Hepatocyte (in vitro differentiated cells): ENCODE results near the gene PIK3CA. TPM values are rescaled to one million over a fixed set of nuclear protein-coding genes. Genes with fewer than 3 reads are reported as not detected.
"Not testable (repeated sequence)": the region's sequence is repeated elsewhere in the genome, so short reads cannot be mapped to it uniquely, and the experiment has no call there.

Experiments
- DNase-seq: peaks from one replicate; pipeline ENCODE4 v3.0.0-alpha.2; 2016; ENCODE audit warnings: low spot score
- H2AFZ ChIP-seq: fragments of 200-600 bp; sonication (generic); 2 replicates; pipeline ENCODE4 v1.6.0; 2016; ENCODE audit warnings: antibody characterized with exemption, mild to moderate bottlenecking
- H3K27ac ChIP-seq: fragments of 200-600 bp; sonication (generic); 2 replicates; pipeline ENCODE4 v1.5.1; 2016; ENCODE audit warnings: mild to moderate bottlenecking
- H3K27me3 ChIP-seq: fragments of 200-600 bp; sonication (generic); 2 replicates; pipeline ENCODE4 v1.6.1; 2016
- H3K36me3 ChIP-seq: fragments of 200-600 bp; sonication (generic); replicated peaks from 2 replicates; pipeline ENCODE4 v1.5.1; 2016; ENCODE audit warnings: low read depth; ENCODE audit not compliant: insufficient read depth
- H3K4me1 ChIP-seq: fragments of 200-600 bp; sonication (generic); 2 replicates; pipeline ENCODE4 v1.5.1; 2016; ENCODE audit warnings: mild to moderate bottlenecking, moderate library complexity; ENCODE audit not compliant: insufficient read depth
- H3K4me2 ChIP-seq: fragments of 200-600 bp; sonication (generic); 2 replicates; pipeline ENCODE4 v1.6.0; 2016
- H3K4me3 ChIP-seq: fragments of 200-600 bp; sonication (generic); 2 replicates; pipeline ENCODE4 v1.5.1; 2016; ENCODE audit warnings: mild to moderate bottlenecking
- H3K79me2 ChIP-seq: fragments of 200-600 bp; sonication (generic); 2 replicates; pipeline ENCODE4 v1.6.0; 2017; ENCODE audit warnings: mild to moderate bottlenecking
- H3K9me2 ChIP-seq: fragments of 200-600 bp; sonication (generic); replicated peaks from 2 replicates; pipeline ENCODE4 v1.6.0; 2017; ENCODE audit warnings: mild to moderate bottlenecking; ENCODE audit not compliant: insufficient read depth
- H3K9me3 ChIP-seq: fragments of 200-600 bp; sonication (generic); 2 replicates; pipeline ENCODE4 v1.5.1; 2016; ENCODE audit warnings: low read depth, mild to moderate bottlenecking
- H4K20me1 ChIP-seq: fragments of 200-600 bp; sonication (generic); 2 replicates; pipeline ENCODE4 v1.6.0; 2016; ENCODE audit warnings: mild to moderate bottlenecking; ENCODE audit not compliant: insufficient read depth, poor library complexity, severe bottlenecking
- EZH2 ChIP-seq: fragments of 200-600 bp; sonication (generic); IDR thresholded peaks from 2 replicates; pipeline ENCODE4 v1.6.1; 2016; ENCODE audit warnings: antibody characterized with exemption, mild to moderate bottlenecking, borderline replicate concordance
- EZH2phosphoT487 ChIP-seq: fragments of 200-600 bp; sonication (generic); IDR thresholded peaks from one replicate; pipeline ENCODE4 v1.6.1; 2018; ENCODE audit warnings: antibody characterized with exemption, mild to moderate bottlenecking, low read depth, moderate library complexity; ENCODE audit not compliant: unreplicated experiment, severe bottlenecking
- WGBS: methylation state at CpG from one replicate; pipeline ENCODE4 v1.1.6; 2016; ENCODE audit warnings: low lambda C conversion rate; ENCODE audit errors: missing lambda C conversion rate; 5-methylcytosine and 5-hydroxymethylcytosine counted together
- polyA plus RNA-seq: library from polyadenylated mRNA; unstranded; fragments of >200 nt; fragmentation: Nextera tagmentation; extraction: Ambion mirVana; gene quantifications from 2 replicates; pipeline ENCODE4 v1.2.1, GENCODE V29; 2016
- total RNA-seq: library from RNA; depleted of rRNA; stranded (reverse); fragments of >200 nt; gene quantifications from 2 replicates; pipeline ENCODE4 v1.2.3, GENCODE V29; 2014
- TF ChIP-seq, protein P1 (sequence below): fragments of 200-600 bp; sonication (generic); IDR thresholded peaks from 2 replicates; pipeline ENCODE4 v1.5.1; 2016; ENCODE audit warnings: antibody characterized with exemption, mild to moderate bottlenecking; ENCODE audit not compliant: poor library complexity

PIK3CA gene
- total and polyA plus RNA-seq, 2 experiments from 2014 or later, result 5.9 to 21.0 TPM

GRCh38 chr3:179258820-179259219 is 110.7 kb downstream of the PIK3CA start:
- no peaks in the 10 kb centered on the region for H3K4me1 ChIP-seq
- no peak for DNase-seq
- no peaks in the 10 kb centered on the region for H3K27me3 ChIP-seq
- WGBS, result 100% methylated on average over 5 of the region's 5 CpGs
- H3K4me3 ChIP-seq, result no peak overlapping the region
- no peaks in the 10 kb centered on the region for H3K79me2 ChIP-seq
- H4K20me1 ChIP-seq, result no peaks in the 10 kb centered on the region
- H3K4me2 ChIP-seq, result no peak overlapping the region
- H3K36me3 ChIP-seq, result no peaks in the 10 kb centered on the region
- H2AFZ ChIP-seq, result no peak overlapping the region
- H3K9me2 ChIP-seq, result no peaks in the 10 kb centered on the region
- H3K9me3 ChIP-seq, result no peaks in the 10 kb centered on the region
- TF ChIP-seq EZH2 (no peak), EZH2phosphoT487 (no peak)
- TF ChIP-seq, protein P1, sequence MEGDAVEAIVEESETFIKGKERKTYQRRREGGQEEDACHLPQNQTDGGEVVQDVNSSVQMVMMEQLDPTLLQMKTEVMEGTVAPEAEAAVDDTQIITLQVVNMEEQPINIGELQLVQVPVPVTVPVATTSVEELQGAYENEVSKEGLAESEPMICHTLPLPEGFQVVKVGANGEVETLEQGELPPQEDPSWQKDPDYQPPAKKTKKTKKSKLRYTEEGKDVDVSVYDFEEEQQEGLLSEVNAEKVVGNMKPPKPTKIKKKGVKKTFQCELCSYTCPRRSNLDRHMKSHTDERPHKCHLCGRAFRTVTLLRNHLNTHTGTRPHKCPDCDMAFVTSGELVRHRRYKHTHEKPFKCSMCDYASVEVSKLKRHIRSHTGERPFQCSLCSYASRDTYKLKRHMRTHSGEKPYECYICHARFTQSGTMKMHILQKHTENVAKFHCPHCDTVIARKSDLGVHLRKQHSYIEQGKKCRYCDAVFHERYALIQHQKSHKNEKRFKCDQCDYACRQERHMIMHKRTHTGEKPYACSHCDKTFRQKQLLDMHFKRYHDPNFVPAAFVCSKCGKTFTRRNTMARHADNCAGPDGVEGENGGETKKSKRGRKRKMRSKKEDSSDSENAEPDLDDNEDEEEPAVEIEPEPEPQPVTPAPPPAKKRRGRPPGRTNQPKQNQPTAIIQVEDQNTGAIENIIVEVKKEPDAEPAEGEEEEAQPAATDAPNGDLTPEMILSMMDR, result no peak
- no peak overlapping the region for H3K27ac ChIP-seq

- H3K4me1 ChIP-seq, DNase-seq, H3K27ac ChIP-seq, H3K4me3 ChIP-seq, H3K27me3 ChIP-seq, H4K20me1 ChIP-seq, H3K79me2 ChIP-seq, H3K9me2 ChIP-seq, H3K9me3 ChIP-seq, H3K36me3 ChIP-seq: not testable (repeated sequence)
- Histone ChIP-seq H2AFZ (peak overlapping the region; percentile 96), H3K4me2 (peak overlapping the region; percentile 82)
- over 99% methylated on average over 9 of the region's 9 CpGs for WGBS
Observed at GRCh38 chr3:179259959-179260756, 112.0 kb downstream of the PIK3CA start.

DNA sequence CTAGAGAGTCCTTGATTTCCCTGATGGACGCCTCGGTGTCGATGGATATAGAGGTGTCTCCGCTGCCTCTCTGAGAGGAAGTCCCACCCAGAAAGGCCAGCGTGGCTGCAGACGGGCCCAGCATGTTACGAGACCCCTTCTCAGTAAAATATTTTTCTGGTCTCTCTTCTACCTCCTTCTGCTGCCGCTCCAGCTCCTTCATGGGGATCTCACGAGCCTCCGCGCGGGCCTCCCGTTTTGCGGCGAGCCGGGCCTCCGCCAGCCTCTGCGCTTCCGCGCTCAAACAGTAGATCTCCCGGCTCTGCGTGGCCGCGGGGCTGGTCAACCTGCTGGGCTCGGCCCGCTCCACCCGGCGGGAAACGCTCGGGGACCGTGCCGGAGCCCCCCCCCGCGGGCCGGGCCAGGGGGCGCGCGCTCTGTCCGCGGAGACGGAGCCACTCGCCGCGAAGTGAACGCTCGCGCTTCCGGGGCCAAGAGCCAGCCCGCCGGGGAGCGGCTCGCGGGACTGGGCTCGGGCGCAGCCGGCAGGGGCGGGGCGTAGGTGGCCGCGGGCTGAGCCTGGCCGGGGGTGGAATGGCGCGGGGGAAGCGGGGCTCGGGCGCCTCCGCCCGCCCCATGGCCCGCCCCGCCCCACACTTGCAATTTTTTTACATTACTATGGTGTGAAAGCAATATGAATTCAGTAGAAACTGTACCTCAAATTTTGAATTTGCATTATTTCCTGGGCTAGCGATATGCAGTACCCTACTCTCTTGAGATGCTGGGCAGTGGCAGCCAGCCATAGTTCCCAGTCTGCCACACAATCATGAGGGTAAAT is 113.0 kb downstream of the PIK3CA start:
- Histone ChIP-seq H3K4me3 (peak overlapping the region; percentile 84), H3K36me3 (no peaks in the 10 kb centered on the region), H3K9me3 (no peaks in the 10 kb centered on the region), H3K79me2 (no peaks in the 10 kb centered on the region), H3K9me2 (no peaks in the 10 kb centered on the region), H2AFZ (peak overlapping the region; percentile 96), H3K4me2 (peak overlapping the region; percentile 82), H3K27ac (peak overlapping the region; percentile 35), H3K4me1 (no peaks in the 10 kb centered on the region), H4K20me1 (no peaks in the 10 kb centered on the region), H3K27me3 (no peaks in the 10 kb centered on the region)
- DNase-seq, result peak; percentile 88
- WGBS, result 18% methylated on average over 47 of the region's 71 CpGs
- TF ChIP-seq EZH2 (no peak), EZH2phosphoT487 (no peak)
- TF ChIP-seq, protein P1, result no peak

DNA sequence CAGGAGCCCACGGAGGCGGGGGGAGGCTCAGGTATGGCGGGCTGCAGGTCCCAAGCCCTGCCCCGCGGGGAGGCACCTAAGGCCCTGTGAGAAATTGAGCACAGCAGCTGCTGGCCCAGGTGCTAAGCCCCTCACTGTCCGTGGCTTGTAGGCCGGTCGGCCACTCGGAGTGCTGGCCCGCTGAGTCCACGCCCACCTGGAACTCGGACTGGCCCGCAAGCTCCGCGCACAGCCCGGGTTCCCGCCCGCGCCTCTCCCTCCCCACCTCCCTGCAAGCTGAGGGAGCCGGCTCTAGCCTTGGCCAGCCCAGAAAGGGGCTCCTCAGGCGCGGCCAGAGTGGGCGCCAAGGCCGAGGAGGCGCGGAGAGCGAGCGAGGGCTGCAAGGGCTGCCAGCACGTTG is 115.0 kb downstream of the PIK3CA start:
- Histone ChIP-seq H3K9me3 (no peaks in the 10 kb centered on the region), H3K79me2 (no peaks in the 10 kb centered on the region), H3K27me3 (no peaks in the 10 kb centered on the region), H3K4me1 (no peaks in the 10 kb centered on the region), H3K27ac (no peak overlapping the region), H2AFZ (no peak overlapping the region), H3K36me3 (no peaks in the 10 kb centered on the region), H4K20me1 (no peaks in the 10 kb centered on the region), H3K4me2 (no peak overlapping the region), H3K9me2 (no peaks in the 10 kb centered on the region), H3K4me3 (no peak overlapping the region)
- over 99% methylated on average over 25 of the region's 29 CpGs for WGBS
- no peak for TF ChIP-seq EZH2
- TF ChIP-seq, protein P1, result no peak
- TF ChIP-seq EZH2phosphoT487, result no peak
- DNase-seq, result no peak
